ENCODE results near the gene NT5C2. TPM values are rescaled to one million over a fixed set of nuclear protein-coding genes. Genes with fewer than 3 reads are reported as not detected.
"Not testable (repeated sequence)": the region's sequence is repeated elsewhere in the genome, so short reads cannot be mapped to it uniquely, and the experiment has no call there.

NT5C2 gene
- total RNA-seq, 4 donors from 2014 or later, result 33.5 to 53.2 (median 35.3) TPM

DNA sequence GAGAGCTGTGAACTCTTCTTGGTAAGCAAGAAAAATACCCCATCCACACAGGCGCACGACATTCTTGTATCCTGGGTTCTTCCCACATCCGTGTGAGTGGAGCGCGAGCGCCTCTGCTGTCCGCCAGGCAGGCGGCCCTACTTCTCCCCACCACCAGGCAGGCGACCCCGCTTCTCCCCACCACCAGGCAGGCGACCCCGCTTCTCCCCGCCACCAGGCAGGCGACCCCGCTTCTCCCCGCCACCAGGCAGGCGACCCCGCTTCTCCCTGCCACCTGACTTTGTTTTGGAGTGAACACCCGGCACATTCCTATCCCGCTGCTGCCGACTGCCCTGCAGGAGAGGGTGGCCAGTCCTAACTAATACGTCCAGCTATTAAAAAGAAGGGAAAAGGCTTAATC is 120.8 kb downstream of the NT5C2 start:
- intact Hi-C loops (cut with DNase I; ENCODE audit: low total_unique reads), result no loop called here
- peaks cover 0 to 6% of the 10 kb centered on the region in 2 donors for H3K36me3 ChIP-seq
- no peak overlapping the region for H3K27ac ChIP-seq
- H3K4me3 ChIP-seq, result no peak overlapping the region
- no peaks in the 10 kb centered on the region for H3K4me1 ChIP-seq
- ATAC-seq (no peak), DNase-seq (no peak)
- in situ Hi-C loops (cut with MboI; ENCODE audit: low sequenced_read_pairs in 4 of 4), result loop anchor here in 2 of 4 donors (10.0 to 25.0 kb wide), 2 partner anchors 173 to 335 kb away; partner anchors contain the start of genes WBP1L (in 2 of the 2) and RPEL1 (in 1 of the 2)
- H3K9me3 ChIP-seq, result no peaks in the 10 kb centered on the region
- H3K27me3 ChIP-seq, result no peaks in the 10 kb centered on the region
- no peak for TF ChIP-seq POLR2A (IDR thresholded peaks at IDR 0.05)
- TF ChIP-seq, protein P1, sequence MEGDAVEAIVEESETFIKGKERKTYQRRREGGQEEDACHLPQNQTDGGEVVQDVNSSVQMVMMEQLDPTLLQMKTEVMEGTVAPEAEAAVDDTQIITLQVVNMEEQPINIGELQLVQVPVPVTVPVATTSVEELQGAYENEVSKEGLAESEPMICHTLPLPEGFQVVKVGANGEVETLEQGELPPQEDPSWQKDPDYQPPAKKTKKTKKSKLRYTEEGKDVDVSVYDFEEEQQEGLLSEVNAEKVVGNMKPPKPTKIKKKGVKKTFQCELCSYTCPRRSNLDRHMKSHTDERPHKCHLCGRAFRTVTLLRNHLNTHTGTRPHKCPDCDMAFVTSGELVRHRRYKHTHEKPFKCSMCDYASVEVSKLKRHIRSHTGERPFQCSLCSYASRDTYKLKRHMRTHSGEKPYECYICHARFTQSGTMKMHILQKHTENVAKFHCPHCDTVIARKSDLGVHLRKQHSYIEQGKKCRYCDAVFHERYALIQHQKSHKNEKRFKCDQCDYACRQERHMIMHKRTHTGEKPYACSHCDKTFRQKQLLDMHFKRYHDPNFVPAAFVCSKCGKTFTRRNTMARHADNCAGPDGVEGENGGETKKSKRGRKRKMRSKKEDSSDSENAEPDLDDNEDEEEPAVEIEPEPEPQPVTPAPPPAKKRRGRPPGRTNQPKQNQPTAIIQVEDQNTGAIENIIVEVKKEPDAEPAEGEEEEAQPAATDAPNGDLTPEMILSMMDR (IDR thresholded peaks at IDR 0.05 in 4 of 5, conservative IDR thresholded peaks at IDR 0.05 in 1 of 5), result no peak

DNA sequence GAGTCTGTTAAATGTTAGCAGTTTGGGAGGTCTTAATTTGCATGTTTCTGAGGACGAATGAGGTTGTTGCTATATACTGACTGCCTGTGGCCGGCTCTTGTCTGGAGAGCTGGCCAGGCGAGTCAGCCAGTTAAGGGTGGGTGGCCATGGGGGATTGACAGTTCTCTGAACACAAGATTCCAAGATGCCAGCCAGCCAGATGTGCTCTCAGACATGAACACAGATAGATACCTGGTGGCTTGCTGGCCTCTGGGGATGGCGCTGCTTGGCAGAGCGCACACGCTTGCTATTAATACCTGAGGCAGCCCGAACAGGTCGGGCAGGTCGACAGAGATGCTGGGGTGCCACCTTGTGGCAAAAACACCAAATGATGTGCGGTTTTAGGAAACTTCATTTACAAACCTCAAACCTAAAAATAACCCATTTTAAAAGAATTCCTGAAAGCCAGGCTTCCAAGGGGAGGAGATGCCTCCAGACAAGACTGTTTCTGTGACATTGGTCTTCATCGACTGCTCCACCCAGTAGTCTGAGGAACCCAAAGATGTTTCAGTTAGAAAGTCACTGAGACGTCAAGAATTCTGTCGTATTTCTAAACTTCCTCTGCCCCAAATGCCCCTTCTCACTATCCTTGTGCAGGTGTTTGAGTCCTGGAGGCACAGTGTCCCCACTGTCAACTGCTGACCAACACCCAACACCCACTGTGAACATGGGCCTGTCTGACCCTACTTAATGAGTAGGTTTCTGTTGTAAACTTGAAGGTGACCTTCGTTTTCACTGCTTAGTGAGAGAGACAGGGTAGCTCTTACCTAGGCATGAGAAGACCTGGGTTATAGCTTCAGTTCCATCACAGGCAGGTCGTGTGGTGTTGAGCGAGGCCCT is 123.4 kb downstream of the NT5C2 start:
- H3K4me3 ChIP-seq, result no peak overlapping the region
- ATAC-seq (peak in 1 of 2 donors; percentile 66), DNase-seq (peak in 1 of 2 donors; percentile 49)
- no peaks in the 10 kb centered on the region for H3K9me3 ChIP-seq
- H3K27me3 ChIP-seq, result no peaks in the 10 kb centered on the region
- no peak for TF ChIP-seq POLR2A (IDR thresholded peaks at IDR 0.05)
- TF ChIP-seq, protein P1 (IDR thresholded peaks at IDR 0.05 in 4 of 5, conservative IDR thresholded peaks at IDR 0.05 in 1 of 5), result peak; percentile 11 to 66 (median 58)
- no peaks in the 10 kb centered on the region for H3K4me1 ChIP-seq
- intact Hi-C loops (cut with DNase I; ENCODE audit: low total_unique reads) (loop anchor here (1.0 to 10.0 kb wide), 2 partner anchors 152 to 345 kb away; no protein-coding TSS in a partner anchor), in situ Hi-C loops (cut with MboI; ENCODE audit: low sequenced_read_pairs in 4 of 4) (loop anchor here in 2 of 4 donors (10.0 to 25.0 kb wide), 3 partner anchors 145 to 332 kb away; partner anchors contain the start of genes WBP1L (in 2 of the 2) and RPEL1 (in 1 of the 2))
- no peak overlapping the region for H3K27ac ChIP-seq
- H3K36me3 ChIP-seq, result no peaks in the 10 kb centered on the region

DNA sequence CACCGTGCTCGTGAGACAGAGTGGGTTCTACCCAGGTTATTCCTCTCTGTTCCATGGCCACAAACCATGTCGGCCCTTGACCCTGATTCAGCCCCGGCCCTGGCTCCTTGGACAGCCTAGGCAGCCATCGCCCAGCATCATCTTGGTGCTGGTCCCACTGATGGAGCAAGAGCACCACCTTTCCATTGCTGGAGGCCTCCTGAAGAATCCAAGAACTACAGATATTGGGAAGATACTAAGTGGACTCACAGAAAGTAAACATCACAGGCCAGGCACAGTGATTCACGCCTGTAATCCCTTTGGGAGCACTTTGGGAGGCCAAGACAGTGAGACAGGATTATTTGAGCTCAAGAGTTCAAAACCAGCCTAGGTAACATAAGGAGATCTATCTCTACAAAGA is 125.1 kb downstream of the NT5C2 start:
- Histone ChIP-seq H3K4me1 (no peaks in the 10 kb centered on the region), H3K36me3 (no peaks in the 10 kb centered on the region), H3K4me3 (no peak overlapping the region), H3K27ac (no peak overlapping the region), H3K27me3 (no peaks in the 10 kb centered on the region), H3K9me3 (no peaks in the 10 kb centered on the region)
- DNase-seq (no peak), ATAC-seq (no peak)
- in situ Hi-C loops (cut with MboI; ENCODE audit: low sequenced_read_pairs in 4 of 4) (loop anchor here in 2 of 4 donors (10.0 to 25.0 kb wide), 2 partner anchors 143 to 331 kb away; partner anchors contain the start of gene WBP1L (in 2 of the 2)), intact Hi-C loops (cut with DNase I; ENCODE audit: low total_unique reads) (loop anchor here (10.0 kb wide), 1 partner anchor 343 kb away; no protein-coding TSS in a partner anchor)
- no peak for TF ChIP-seq POLR2A (IDR thresholded peaks at IDR 0.05)
- TF ChIP-seq, protein P1 (IDR thresholded peaks at IDR 0.05 in 4 of 5, conservative IDR thresholded peaks at IDR 0.05 in 1 of 5), result no peak

DNA sequence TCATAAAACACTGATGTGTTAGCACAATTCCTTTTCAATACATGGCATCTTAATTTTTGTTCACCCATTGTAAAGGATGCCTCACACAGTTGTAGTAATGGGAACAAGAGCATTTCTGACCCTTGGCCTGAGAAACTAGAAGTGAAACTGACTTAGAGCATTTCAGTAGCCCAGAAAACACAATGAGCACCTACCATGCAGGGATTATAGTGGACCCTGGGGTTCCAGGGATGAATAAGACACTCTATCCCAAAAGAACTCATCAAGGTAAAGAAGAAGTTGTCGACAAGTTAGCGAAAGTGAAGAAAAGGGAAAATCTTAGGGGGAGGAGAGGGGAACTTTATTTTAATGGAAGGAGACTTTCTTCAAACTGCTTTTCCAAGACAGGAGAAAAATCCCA is 125.6 kb downstream of the NT5C2 start:
- ATAC-seq (no peak), DNase-seq (no peak)
- Histone ChIP-seq H3K36me3 (no peaks in the 10 kb centered on the region), H3K9me3 (no peaks in the 10 kb centered on the region), H3K4me1 (no peaks in the 10 kb centered on the region), H3K27me3 (no peaks in the 10 kb centered on the region), H3K27ac (no peak overlapping the region), H3K4me3 (no peak overlapping the region)
- in situ Hi-C loops (cut with MboI; ENCODE audit: low sequenced_read_pairs in 4 of 4), result loop anchor here in 2 of 4 donors (10.0 to 25.0 kb wide), 2 partner anchors 143 to 330 kb away; partner anchors contain the start of gene WBP1L (in 2 of the 2)
- intact Hi-C loops (cut with DNase I; ENCODE audit: low total_unique reads), result loop anchor here (10.0 kb wide), 1 partner anchor 343 kb away; no protein-coding TSS in a partner anchor
- TF ChIP-seq, protein P1 (IDR thresholded peaks at IDR 0.05 in 4 of 5, conservative IDR thresholded peaks at IDR 0.05 in 1 of 5), result no peak
- no peak for TF ChIP-seq POLR2A (IDR thresholded peaks at IDR 0.05)

DNA sequence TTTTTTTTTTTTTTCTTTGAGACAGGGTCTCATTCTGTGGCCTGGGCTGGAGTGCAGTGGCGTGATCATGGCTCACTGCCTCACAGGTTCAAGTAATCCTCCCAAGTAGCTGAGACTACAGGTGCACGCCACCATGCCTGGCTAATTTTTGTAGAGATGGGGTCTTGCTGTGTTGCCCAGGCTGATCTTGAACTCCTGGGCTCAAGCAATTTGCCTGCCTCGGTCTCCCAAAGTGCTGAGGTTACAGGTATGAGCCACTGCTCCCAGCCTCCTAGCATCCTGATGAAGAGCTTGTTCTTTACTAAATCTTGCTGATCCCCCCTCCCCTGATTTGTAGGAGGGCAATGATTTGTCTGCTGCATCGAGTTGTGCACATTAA is 126.0 kb downstream of the NT5C2 start:
- not testable (repeated sequence) for DNase-seq, H3K4me1 ChIP-seq, H3K4me3 ChIP-seq, H3K9me3 ChIP-seq, H3K27ac ChIP-seq, H3K27me3 ChIP-seq, ATAC-seq, H3K36me3 ChIP-seq
- in situ Hi-C loops (cut with MboI; ENCODE audit: low sequenced_read_pairs in 4 of 4), result loop anchor here in 2 of 4 donors (10.0 to 25.0 kb wide), 2 partner anchors 142 to 330 kb away; partner anchors contain the start of gene WBP1L (in 2 of the 2)
- intact Hi-C loops (cut with DNase I; ENCODE audit: low total_unique reads), result loop anchor here (10.0 kb wide), 1 partner anchor 342 kb away; no protein-coding TSS in a partner anchor
